Forelimb muscle (tissue), 1 donor: ENCODE measurements around the gene SHROOM2. TPM values are rescaled to one million over a fixed set of nuclear protein-coding genes. Genes with fewer than 3 reads are reported as not detected.
"Not testable (repeated sequence)": the region's sequence is repeated elsewhere in the genome, so short reads cannot be mapped to it uniquely, and the experiment has no call there.

Experiments used
- DNase-seq: peaks from one replicate; pipeline ENCODE4 v3.0.0-alpha.2; 2013; ENCODE audit warnings: low read depth
- polyA plus RNA-seq: library from polyadenylated mRNA; unstranded; fragments of 120-200 nt; gene quantifications from one replicate; pipeline ENCODE4 v1.2.1, GENCODE V29; 2013; ENCODE audit not compliant: insufficient read length

Gene SHROOM2
- polyA plus RNA-seq, 1 donor = 1.7 TPM

GRCh38 chrX:9832811-9833210 is 46.6 kb downstream of the SHROOM2 start:
- DNase-seq = no peak

GRCh38 chrX:9835585-9836210 is 49.5 kb downstream of the SHROOM2 start:
- no peak for DNase-seq

GRCh38 chrX:9842541-9842940 is 56.3 kb downstream of the SHROOM2 start:
- DNase-seq = no peak

GRCh38 chrX:9844936-9845577 is 58.8 kb downstream of the SHROOM2 start:
- no peak for DNase-seq

GRCh38 chrX:9845578-9845952 is 59.3 kb downstream of the SHROOM2 start:
- DNase-seq = no peak

GRCh38 chrX:9846631-9847030 is 60.4 kb downstream of the SHROOM2 start:
- DNase-seq = no peak

GRCh38 chrX:9847071-9847470 is 60.8 kb downstream of the SHROOM2 start:
- DNase-seq = no peak

- DNase-seq = no peak
These were observed 62.7 kb downstream of the SHROOM2 start for GRCh38 chrX:9848718-9849479.

- DNase-seq = no peak
These were observed 65.7 kb downstream of the SHROOM2 start for GRCh38 chrX:9851890-9852289.

- DNase-seq = no peak
These were observed 67.1 kb downstream of the SHROOM2 start for GRCh38 chrX:9853307-9853706.

GRCh38 chrX:9855561-9856283 is 69.5 kb downstream of the SHROOM2 start:
- DNase-seq = no peak

GRCh38 chrX:9856588-9856987 is 70.4 kb downstream of the SHROOM2 start:
- DNase-seq = no peak

GRCh38 chrX:9857575-9858474 is 71.6 kb downstream of the SHROOM2 start:
- no peak for DNase-seq

GRCh38 chrX:9858684-9859083 is 72.5 kb downstream of the SHROOM2 start:
- DNase-seq = not testable (repeated sequence)

GRCh38 chrX:9859711-9860555 is 73.7 kb downstream of the SHROOM2 start:
- DNase-seq = no peak

GRCh38 chrX:9860826-9861225 is 74.6 kb downstream of the SHROOM2 start:
- no peak for DNase-seq

GRCh38 chrX:9861711-9862110 is 75.5 kb downstream of the SHROOM2 start:
- DNase-seq = no peak

- no peak for DNase-seq
These were observed 76.3 kb downstream of the SHROOM2 start for GRCh38 chrX:9862525-9862924.

GRCh38 chrX:9862953-9863352 is 76.7 kb downstream of the SHROOM2 start:
- no peak for DNase-seq

- no peak for DNase-seq
These were observed 77.8 kb downstream of the SHROOM2 start for GRCh38 chrX:9864011-9864410.
